ENCODE measurements around the gene FGFR4.

GRCh38 chr5:177099422-177100093 lies 12.8 kb downstream of the FGFR4 start:
- TF ChIP-seq TEAD4 (IDR thresholded peaks at IDR 0.05; ENCODE audit: borderline replicate concordance, insufficient read depth) = no peak
- TF ChIP-seq, protein P1, sequence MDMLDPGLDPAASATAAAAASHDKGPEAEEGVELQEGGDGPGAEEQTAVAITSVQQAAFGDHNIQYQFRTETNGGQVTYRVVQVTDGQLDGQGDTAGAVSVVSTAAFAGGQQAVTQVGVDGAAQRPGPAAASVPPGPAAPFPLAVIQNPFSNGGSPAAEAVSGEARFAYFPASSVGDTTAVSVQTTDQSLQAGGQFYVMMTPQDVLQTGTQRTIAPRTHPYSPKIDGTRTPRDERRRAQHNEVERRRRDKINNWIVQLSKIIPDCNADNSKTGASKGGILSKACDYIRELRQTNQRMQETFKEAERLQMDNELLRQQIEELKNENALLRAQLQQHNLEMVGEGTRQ (IDR thresholded peaks at IDR 0.05; ENCODE audit: borderline replicate concordance, low read depth, low read length) = no peak
- TF ChIP-seq TAF1 (IDR thresholded peaks at IDR 0.05; ENCODE audit: borderline replicate concordance, low read depth, low read length) = no peak
- TF ChIP-seq CTCF (IDR thresholded peaks at IDR 0.05) = no peak
